B cell (primary cell): ENCODE results near the gene MOB3B. TPM values are rescaled to one million over a fixed set of nuclear protein-coding genes. Genes with fewer than 3 reads are reported as not detected.

Source experiments
- ATAC-seq: fragments of 200-7000 bp; cut with Tn5 transposase; one replicate; pipeline ENCODE4 v1.10.0; 2021; ENCODE audit warnings: low read depth, mild to moderate bottlenecking, moderate number of reproducible peaks, moderate library complexity
- CTCF ChIA-PET: fragments of 350-600 bp; sonication (Branson Sonifier 250); formaldehyde crosslinking; loops from one replicate; lab custom pipeline; 2021; ENCODE audit warnings: antibody characterized with exemption, inconsistent platforms; lab: Charles Lee
- POLR2A ChIA-PET: fragments of 350-600 bp; sonication (Branson Sonifier 250); formaldehyde crosslinking; loops from one replicate; lab custom pipeline; 2021; ENCODE audit warnings: antibody characterized with exemption; lab: Charles Lee
- DNase-seq: peaks from one replicate; pipeline ENCODE4 v3.0.0; 2013
- H2AFZ ChIP-seq: 2 replicates; pipeline ENCODE4 v1.6.1; 2012; ENCODE audit warnings: mild to moderate bottlenecking, low read depth, low read length; ENCODE audit not compliant: insufficient read depth, poor library complexity, severe bottlenecking
- H3K27ac ChIP-seq, 2 donors: 1 replicate in 1 of 2; 2 replicates in 1 of 2; pipeline ENCODE4 v1.5.1; 2012 to 2013; ENCODE audit warnings: low read length in 2 of 2, mild to moderate bottlenecking in 2 of 2, moderate library complexity in 1 of 2
- H3K27me3 ChIP-seq, 4 experiments: fragments of 200-600 bp in 1 of 4; sonication (generic) in 1 of 4; replicated peaks in 1 of 4; 1 replicate in 2 of 4; 2 replicates in 2 of 4; pipeline versions ENCODE4 v1.6.1 to v1.7.0; 2013 to 2016; ENCODE audit warnings: low read length in 3 of 4, mild to moderate bottlenecking in 2 of 4, mixed read lengths in 1 of 4, moderate library complexity in 1 of 4; ENCODE audit not compliant: insufficient read depth in 4 of 4, control insufficient read depth in 3 of 4; ENCODE audit errors: control extremely low read depth in 1 of 4
- H3K36me3 ChIP-seq, 2 experiments: replicated peaks in 1 of 2; 1 replicate in 1 of 2; 2 replicates in 1 of 2; pipeline versions ENCODE4 v1.6.1 to v1.7.1; 2013; ENCODE audit warnings: low read length in 1 of 2; ENCODE audit not compliant: insufficient read depth in 2 of 2, control insufficient read depth in 1 of 2; ENCODE audit errors: control extremely low read depth in 1 of 2, extremely low read depth in 1 of 2
- H3K4me1 ChIP-seq, 2 donors: fragments of 200-600 bp in 1 of 2; sonication (generic) in 1 of 2; 1 replicate in 1 of 2; 2 replicates in 1 of 2; pipeline versions ENCODE4 v1.5.1 to v1.6.1; 2013 to 2017; ENCODE audit warnings: low read length in 2 of 2; ENCODE audit not compliant: control insufficient read depth in 2 of 2, insufficient read depth in 2 of 2
- H3K4me2 ChIP-seq: replicated peaks from 2 replicates; pipeline ENCODE3; 2012; ENCODE audit warnings: mild to moderate bottlenecking, low read depth, low read length; ENCODE audit not compliant: poor library complexity, severe bottlenecking
- H3K4me3 ChIP-seq, 5 experiments: fragments of 200-600 bp in 1 of 5; sonication (generic) in 1 of 5; 1 replicate in 3 of 5; 2 replicates in 2 of 5; pipeline versions ENCODE4 v1.5.1 to v1.7.0; 2011 to 2016; ENCODE audit warnings: low read length in 4 of 5, mild to moderate bottlenecking in 4 of 5, low read depth in 2 of 5, control low read depth in 1 of 5, moderate library complexity in 1 of 5; ENCODE audit not compliant: insufficient read depth in 1 of 5; ENCODE audit errors: control extremely low read depth in 1 of 5, extremely low read depth in 1 of 5
- H3K79me2 ChIP-seq: fragments of 200-600 bp; sonication (generic); one replicate; pipeline ENCODE4 v1.6.0; 2016; ENCODE audit warnings: low read length; ENCODE audit not compliant: control insufficient read depth, insufficient read depth
- H3K9ac ChIP-seq: fragments of 200-600 bp; sonication (generic); 2 replicates; pipeline ENCODE4 v1.6.1; 2017; ENCODE audit warnings: mild to moderate bottlenecking, low read length, moderate library complexity
- H3K9me3 ChIP-seq, 3 donors: one replicate each; pipeline versions ENCODE4 v1.6.1 to v1.7.1; 2013; ENCODE audit warnings: low read length in 2 of 3; ENCODE audit not compliant: control insufficient read depth in 2 of 3, insufficient read depth in 1 of 3; ENCODE audit errors: control extremely low read depth in 1 of 3
- H4K20me1 ChIP-seq: 2 replicates; pipeline ENCODE4 v1.6.0; 2012; ENCODE audit warnings: mild to moderate bottlenecking, low read length; ENCODE audit not compliant: insufficient read depth, control insufficient read depth, poor library complexity, severe bottlenecking
- H3K27ac Mint-ChIP-seq: one replicate; pipeline ENCODE4 v1.8.0; 2021; ENCODE audit warnings: mixed read lengths
- H3K27me3 Mint-ChIP-seq: one replicate; pipeline ENCODE4 v1.8.0; 2021; ENCODE audit warnings: mixed read lengths
- H3K4me1 Mint-ChIP-seq: one replicate; pipeline ENCODE4 v1.8.0; 2021; ENCODE audit warnings: mixed read lengths
- H3K4me3 Mint-ChIP-seq: one replicate; pipeline ENCODE4 v1.8.0; 2021; ENCODE audit warnings: mixed read lengths
- H3K9me3 Mint-ChIP-seq: one replicate; pipeline ENCODE4 v1.8.0; 2022; ENCODE audit warnings: mixed read lengths; ENCODE audit not compliant: insufficient read depth
- EZH2 ChIP-seq: IDR thresholded peaks from 2 replicates; pipeline ENCODE4 v1.6.1; 2012; ENCODE audit warnings: borderline replicate concordance, low read depth, mild to moderate bottlenecking, moderate library complexity, low read length; ENCODE audit not compliant: insufficient read depth, poor library complexity, severe bottlenecking
- WGBS: methylation state at CpG from one replicate; pipeline ENCODE4 v1.1.5; 2013; ENCODE audit warnings: missing lambda C conversion rate; ENCODE audit not compliant: insufficient coverage; 5-methylcytosine and 5-hydroxymethylcytosine counted together
- intact Hi-C: fragments of 100-400 bp; cut with micrococcal nuclease; formaldehyde crosslinking; loops from one replicate; pipeline ENCODE4 v1.10.0; 2022
- polyA plus RNA-seq: library from polyadenylated mRNA; depleted of rRNA; stranded (reverse); fragments of >200 nt; gene quantifications from 2 replicates; pipeline ENCODE4 v1.2.3, GENCODE V29; 2012
- total RNA-seq, 2 donors: library from RNA; stranded (reverse); fragments of 120-200 nt in 1 of 2; gene quantifications; 1 replicate in 1 of 2; 2 replicates in 1 of 2; pipeline versions ENCODE4 v1.2.3 to v1.2.4, GENCODE V29; 2013 to 2022
- TF ChIP-seq, protein P1 (sequence below): fragments of 200-600 bp; IDR thresholded peaks from one replicate; pipeline ENCODE4 v1.8.0; 2022; ENCODE audit warnings: antibody characterized with exemption, mild to moderate bottlenecking

The MOB3B gene
- total and polyA plus RNA-seq, 2 donors (not counting 1 experiment from before 2014, with no cell fraction given) = 7.3 to 7.9 TPM

DNA sequence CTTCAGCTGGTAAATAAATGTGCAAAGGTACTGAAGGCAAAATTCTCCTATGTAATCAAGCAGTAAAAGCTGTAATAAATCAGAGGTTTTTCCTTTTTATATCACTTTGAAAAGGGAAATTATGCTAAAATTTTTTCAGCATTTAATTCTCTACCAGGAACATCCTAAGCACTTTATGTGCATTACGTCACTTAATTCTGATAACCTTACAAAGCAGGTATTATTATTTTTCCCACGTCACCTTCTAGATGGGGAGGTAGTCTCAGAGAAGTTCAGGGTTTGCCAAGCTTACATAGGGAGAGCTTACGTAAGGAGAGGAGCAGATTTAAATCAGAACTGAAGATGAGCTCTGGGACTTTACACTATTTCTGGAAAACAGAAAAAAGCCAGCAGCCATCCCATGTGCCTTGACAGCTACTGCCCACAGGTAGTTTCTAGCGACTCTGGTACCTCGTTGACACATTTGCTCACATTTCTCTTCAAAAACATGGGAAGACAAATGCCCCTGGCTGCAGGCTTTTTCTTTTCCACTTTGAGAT is 84.5 kb downstream of the MOB3B start:
- ChIA-PET POLR2A (no interaction called here), CTCF (interaction anchor here (1.0 to 1.6 kb wide), 3 partner anchors 9 to 112 kb away, joined by 3 read pairs; no protein-coding TSS in a partner anchor)
- Histone ChIP-seq H3K79me2 (peaks cover 63% of the 10 kb centered on the region), H4K20me1 (peaks cover 10% of the 10 kb centered on the region), H3K27me3 (no peaks in the 10 kb centered on the region), H3K4me3 (no peak overlapping the region), H3K27ac (peak overlapping the region in 1 of 2 donors; percentile 9), H3K4me2 (no peak overlapping the region), H2AFZ (no peak overlapping the region), H3K36me3 (peaks cover 4 to 6% of the 10 kb centered on the region in 2 experiments), H3K9ac (no peak overlapping the region), H3K4me1 (peaks cover 40 to 42% of the 10 kb centered on the region in 2 donors), H3K9me3 (peaks cover 0 to 11% (median 0%) of the 10 kb centered on the region in 3 donors)
- no peak for DNase-seq
- intact Hi-C loops = no loop called here
- ATAC-seq = no peak
- Mint-ChIP-seq H3K27me3 (no peaks in the 10 kb centered on the region), H3K9me3 (peaks cover 2% of the 10 kb centered on the region), H3K4me1 (peaks cover 61% of the 10 kb centered on the region), H3K4me3 (no peak overlapping the region), H3K27ac (no peak overlapping the region)
- no peak for TF ChIP-seq EZH2
- TF ChIP-seq, protein P1, sequence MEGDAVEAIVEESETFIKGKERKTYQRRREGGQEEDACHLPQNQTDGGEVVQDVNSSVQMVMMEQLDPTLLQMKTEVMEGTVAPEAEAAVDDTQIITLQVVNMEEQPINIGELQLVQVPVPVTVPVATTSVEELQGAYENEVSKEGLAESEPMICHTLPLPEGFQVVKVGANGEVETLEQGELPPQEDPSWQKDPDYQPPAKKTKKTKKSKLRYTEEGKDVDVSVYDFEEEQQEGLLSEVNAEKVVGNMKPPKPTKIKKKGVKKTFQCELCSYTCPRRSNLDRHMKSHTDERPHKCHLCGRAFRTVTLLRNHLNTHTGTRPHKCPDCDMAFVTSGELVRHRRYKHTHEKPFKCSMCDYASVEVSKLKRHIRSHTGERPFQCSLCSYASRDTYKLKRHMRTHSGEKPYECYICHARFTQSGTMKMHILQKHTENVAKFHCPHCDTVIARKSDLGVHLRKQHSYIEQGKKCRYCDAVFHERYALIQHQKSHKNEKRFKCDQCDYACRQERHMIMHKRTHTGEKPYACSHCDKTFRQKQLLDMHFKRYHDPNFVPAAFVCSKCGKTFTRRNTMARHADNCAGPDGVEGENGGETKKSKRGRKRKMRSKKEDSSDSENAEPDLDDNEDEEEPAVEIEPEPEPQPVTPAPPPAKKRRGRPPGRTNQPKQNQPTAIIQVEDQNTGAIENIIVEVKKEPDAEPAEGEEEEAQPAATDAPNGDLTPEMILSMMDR = no peak
- 100% methylated on average over 2 of the region's 5 CpGs for WGBS

DNA sequence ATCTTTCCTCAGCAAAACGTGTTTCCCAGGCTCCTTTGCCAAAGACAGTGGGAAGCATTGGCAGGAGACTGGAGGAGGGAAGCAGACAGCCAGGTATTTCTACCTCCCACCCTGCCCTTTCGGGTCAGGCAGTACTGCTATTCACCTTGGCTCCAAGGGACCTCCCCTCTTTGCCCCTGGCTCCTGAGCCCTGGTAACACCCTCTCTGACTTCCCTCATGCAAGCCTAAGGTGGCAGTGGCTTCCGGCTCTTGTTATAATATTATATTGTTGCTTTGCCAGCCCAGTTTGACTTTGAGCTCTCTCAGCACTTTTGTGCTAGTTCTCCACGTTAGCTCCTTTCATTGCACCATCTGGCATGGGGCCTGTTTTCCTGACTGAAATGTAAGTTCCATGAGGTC is 87.2 kb downstream of the MOB3B start:
- H3K36me3 ChIP-seq = peaks cover 0 to 3% of the 10 kb centered on the region in 2 experiments
- ChIA-PET POLR2A (no interaction called here), CTCF (interaction anchor here (1.0 to 1.6 kb wide), 5 partner anchors 43 to 109 kb away, joined by 3 to 7 read pairs (median 4); partner anchors contain the start of gene MOB3B)
- no peaks in the 10 kb centered on the region for H3K9me3 Mint-ChIP-seq
- intact Hi-C loops = loop anchor here (2.0 to 5.0 kb wide), 3 partner anchors 18 to 110 kb away; no protein-coding TSS in a partner anchor
- no peak overlapping the region for H2AFZ ChIP-seq
- peaks cover 71% of the 10 kb centered on the region for H3K4me1 Mint-ChIP-seq
- H3K4me1 ChIP-seq = peaks cover 50 to 51% of the 10 kb centered on the region in 2 donors
- no peak for DNase-seq
- H3K4me2 ChIP-seq = peak overlapping the region; percentile 56
- WGBS = no CpG with 5 or more reads among the region's 4 CpGs
- H3K27ac ChIP-seq = peak overlapping the region in 1 of 2 donors; percentile 42
- H3K4me3 Mint-ChIP-seq = peak overlapping the region; percentile 41
- H3K9me3 ChIP-seq = no peaks in the 10 kb centered on the region
- H3K27ac Mint-ChIP-seq = peak overlapping the region; percentile 70
- H3K4me3 ChIP-seq = no peak overlapping the region
- no peaks in the 10 kb centered on the region for H3K27me3 ChIP-seq
- no peak overlapping the region for H3K9ac ChIP-seq
- no peak for ATAC-seq
- no peaks in the 10 kb centered on the region for H3K27me3 Mint-ChIP-seq
- H3K79me2 ChIP-seq = peaks cover 57% of the 10 kb centered on the region
- no peak for TF ChIP-seq EZH2
- TF ChIP-seq, protein P1 = no peak
- H4K20me1 ChIP-seq = peaks cover 3% of the 10 kb centered on the region
